BJ (cell line): Measurements from ENCODE around the gene CGB3. TPM values are rescaled to one million over a fixed set of nuclear protein-coding genes. Genes with fewer than 3 reads are reported as not detected.
A peak's percentile ranks its signal among the peaks of the same experiment; 100 is the strongest.
"Not testable (repeated sequence)": the region's sequence is repeated elsewhere in the genome, so short reads cannot be mapped to it uniquely, and the experiment has no call there.

Source experiments
- CTCF ChIA-PET: fragments of 350-600 bp; formaldehyde crosslinking; extraction: SDS; loops from one replicate; lab custom pipeline; 2021; ENCODE audit warnings: antibody characterized with exemption, inconsistent platforms; lab: Yijun Ruan, JAX
- POLR2A ChIA-PET: fragments of 300-600 bp; sonication (Branson Sonifier 250); formaldehyde crosslinking; extraction: SDS; loops from one replicate; lab custom pipeline; 2021; ENCODE audit warnings: antibody characterized with exemption; lab: Charles Lee
- DNase-seq: peaks from one replicate; pipeline ENCODE4 v3.0.0-alpha.2; 2011; ENCODE audit warnings: low read depth
- H3K27me3 ChIP-seq: 2 replicates; pipeline ENCODE4 v1.6.0; 2011; ENCODE audit warnings: low read length; ENCODE audit not compliant: control insufficient read depth, insufficient read depth
- H3K36me3 ChIP-seq: 2 replicates; pipeline ENCODE4 v1.5.1; 2011; ENCODE audit warnings: low read length; ENCODE audit not compliant: control insufficient read depth, insufficient read depth
- H3K4me3 ChIP-seq: 2 replicates; pipeline ENCODE4 v1.5.1; 2011; ENCODE audit warnings: low read depth, mild to moderate bottlenecking, control low read depth, low read length
- CTCF ChIP-seq: IDR thresholded peaks from 2 replicates; pipeline ENCODE4 v1.5.1; 2011; ENCODE audit warnings: low read depth, mild to moderate bottlenecking, control low read depth, inconsistent platforms, low read length, moderate library complexity; ENCODE audit not compliant: insufficient read depth
- polyA plus RNA-seq: library from polyadenylated mRNA; depleted of rRNA; stranded (reverse); fragments of >200 nt; gene quantifications from 2 replicates; pipeline ENCODE4 v1.2.3, GENCODE V29; 2011

The CGB3 gene
- polyA plus RNA-seq, 1 experiment = not detected

- H3K4me3 ChIP-seq = no peak overlapping the region
- H3K27me3 ChIP-seq = no peaks in the 10 kb centered on the region
- H3K36me3 ChIP-seq = no peaks in the 10 kb centered on the region
- CTCF ChIA-PET = interaction anchor here (0.7 to 6.1 kb wide), 3 partner anchors 13 to 262 kb away, joined by 3 to 34 read pairs (median 11); no protein-coding TSS in a partner anchor
- TF ChIP-seq CTCF = no peak
- POLR2A ChIA-PET = interaction anchor here (0.5 kb wide), 1 partner anchor 28 kb away, joined by 3 read pairs; the partner anchor contains the start of genes GYS1 and RUVBL2
- no peak for DNase-seq
Measured at GRCh38 chr19:49020931-49021895, 2.9 kb downstream of the CGB3 start.

- TF ChIP-seq CTCF = no peak
- 0 out of 2 replicates have a peak, but pooled peaks cover 2% of the 10 kb centered on the region for H3K36me3 ChIP-seq
- POLR2A ChIA-PET = no interaction called here
- DNase-seq = no peak
- CTCF ChIA-PET = interaction anchor here (1.6 to 6.1 kb wide), 3 partner anchors 12 to 27 kb away, joined by 5 to 34 read pairs (median 11); partner anchors contain the start of genes GYS1 and RUVBL2
- H3K27me3 ChIP-seq = no peaks in the 10 kb centered on the region
- H3K4me3 ChIP-seq = no peak overlapping the region
Measured at GRCh38 chr19:49020342-49020741, 3.8 kb downstream of the CGB3 start.

- ChIA-PET CTCF (interaction anchor here (0.8 to 6.1 kb wide), 6 partner anchors 11 to 78 kb away, joined by 3 to 34 read pairs (median 4); partner anchors contain the start of genes GYS1 and RUVBL2), POLR2A (no interaction called here)
- Histone ChIP-seq H3K4me3 (peak overlapping the region; percentile 31), H3K36me3 (peaks cover 3% of the 10 kb centered on the region; the same call in 1 of the 2 replicates), H3K27me3 (no peaks in the 10 kb centered on the region)
- peak; percentile 28; the same call in 1 of the 2 replicates for TF ChIP-seq CTCF
- no peak for DNase-seq
Measured at GRCh38 chr19:49019242-49019932, 4.7 kb downstream of the CGB3 start.

- DNase-seq, POLR2A ChIA-PET: not testable (repeated sequence)
- CTCF ChIA-PET = interaction anchor here (0.8 to 6.1 kb wide), 15 partner anchors 8 to 237 kb away, joined by 3 to 34 read pairs (median 3); partner anchors contain the start of genes GYS1 and RUVBL2
Measured at GRCh38 chr19:49018388-49019241, 5.5 kb downstream of the CGB3 start.

More at GRCh38 chr19:49018388-49019241, 5.5 kb downstream of the CGB3 start:
- H3K4me3 ChIP-seq = peak overlapping the region; percentile 45
- not testable (repeated sequence) for H3K27me3 ChIP-seq, H3K36me3 ChIP-seq
